Activated naive CD4-positive, alpha-beta T cell (primary cell): ENCODE data around the gene RASAL1.

Source experiments
- DNase-seq, 4 experiments: peaks; one replicate each; lab custom pipeline; 2025; lab: John Stamatoyannopoulos, UW

Gene RASAL1

DNA sequence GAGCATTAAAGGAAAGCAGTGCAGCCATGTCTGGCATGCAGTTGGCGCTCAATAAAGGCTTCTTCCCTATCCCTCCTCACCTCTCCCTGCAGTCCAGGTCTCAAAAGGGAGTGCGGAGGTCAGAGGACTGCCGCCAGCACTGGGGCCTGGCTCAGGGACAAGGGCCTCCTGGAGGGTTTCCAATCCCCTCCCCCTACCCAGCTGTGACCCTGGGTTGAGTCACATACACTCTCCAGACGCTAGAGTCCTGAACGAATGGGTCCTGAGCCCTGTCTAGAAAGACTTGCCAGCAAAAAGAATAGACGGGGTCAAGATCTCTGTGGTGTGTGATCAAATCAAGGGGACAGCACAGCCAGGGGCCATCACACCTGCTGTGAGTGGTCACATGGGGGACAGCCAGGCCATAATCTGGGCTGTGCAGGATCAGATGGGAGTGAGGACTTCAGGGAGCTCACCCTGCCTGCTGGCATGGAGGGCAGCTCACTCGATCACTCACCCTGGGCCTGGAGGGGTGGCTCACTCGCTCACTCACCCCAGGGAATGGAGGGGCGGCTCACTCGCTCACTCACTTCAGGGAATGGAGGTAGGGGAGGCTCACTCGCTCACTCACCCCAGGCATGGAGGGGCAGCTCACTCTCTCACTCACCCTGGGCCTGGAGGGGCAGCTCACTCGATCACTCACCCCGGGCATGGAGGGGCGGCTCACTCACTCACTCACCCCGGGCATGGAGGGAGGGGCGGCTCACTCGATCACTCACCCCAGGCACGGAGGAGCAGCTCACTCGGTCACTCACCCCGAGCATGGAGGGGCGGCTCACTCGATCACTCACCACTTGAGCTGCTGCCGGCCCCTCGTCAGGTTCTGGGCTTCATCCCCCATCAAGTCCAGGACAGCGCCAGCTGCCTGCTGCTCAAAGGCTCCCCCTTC lies 26.8 kb upstream of the RASAL1 start:
- DNase-seq, result no peak

GRCh38 chr12:113161415-113162016 lies 26.0 kb upstream of the RASAL1 start:
- DNase-seq, result no peak

- no peak for DNase-seq
These were observed 24.4 kb upstream of the RASAL1 start for GRCh38 chr12:113159937-113160336.

GRCh38 chr12:113158439-113159203 lies 23.1 kb upstream of the RASAL1 start:
- no peak for DNase-seq

DNA sequence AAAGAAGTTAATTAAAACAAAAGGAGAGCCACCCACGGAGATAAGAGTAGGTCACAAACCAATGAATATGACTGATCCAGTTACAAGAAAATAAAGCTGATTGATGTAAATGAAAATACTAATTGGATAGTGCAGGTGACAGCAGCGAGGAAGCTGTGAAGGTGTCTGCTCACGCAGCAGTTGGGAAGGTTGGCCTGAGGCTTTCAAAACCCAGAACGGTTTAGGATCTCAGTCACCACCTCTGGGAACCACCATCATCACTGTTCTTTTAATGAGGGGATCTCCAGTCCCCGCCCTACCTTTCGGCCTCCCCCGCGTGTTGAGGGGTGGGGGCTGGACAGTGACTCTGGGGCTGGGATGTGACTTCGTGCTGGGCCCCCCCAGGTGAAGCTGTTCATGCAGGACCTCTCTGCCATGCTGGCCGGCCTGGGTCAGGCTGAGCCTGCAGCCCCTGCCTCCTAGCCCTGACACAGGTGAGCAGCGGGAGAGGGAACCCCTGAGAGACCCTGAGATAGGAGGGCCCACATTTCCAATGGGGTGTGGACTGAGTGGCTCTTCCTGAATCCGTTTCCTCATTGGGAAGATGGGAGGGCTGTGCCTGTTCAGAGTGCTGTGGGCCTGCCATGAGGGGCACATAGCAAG lies 21.8 kb upstream of the RASAL1 start:
- no peak for DNase-seq

- DNase-seq, result no peak
These were observed 20.1 kb upstream of the RASAL1 start for GRCh38 chr12:113155646-113156045.

- no peak for DNase-seq
These were observed 19.5 kb upstream of the RASAL1 start for GRCh38 chr12:113155060-113155459.

DNA sequence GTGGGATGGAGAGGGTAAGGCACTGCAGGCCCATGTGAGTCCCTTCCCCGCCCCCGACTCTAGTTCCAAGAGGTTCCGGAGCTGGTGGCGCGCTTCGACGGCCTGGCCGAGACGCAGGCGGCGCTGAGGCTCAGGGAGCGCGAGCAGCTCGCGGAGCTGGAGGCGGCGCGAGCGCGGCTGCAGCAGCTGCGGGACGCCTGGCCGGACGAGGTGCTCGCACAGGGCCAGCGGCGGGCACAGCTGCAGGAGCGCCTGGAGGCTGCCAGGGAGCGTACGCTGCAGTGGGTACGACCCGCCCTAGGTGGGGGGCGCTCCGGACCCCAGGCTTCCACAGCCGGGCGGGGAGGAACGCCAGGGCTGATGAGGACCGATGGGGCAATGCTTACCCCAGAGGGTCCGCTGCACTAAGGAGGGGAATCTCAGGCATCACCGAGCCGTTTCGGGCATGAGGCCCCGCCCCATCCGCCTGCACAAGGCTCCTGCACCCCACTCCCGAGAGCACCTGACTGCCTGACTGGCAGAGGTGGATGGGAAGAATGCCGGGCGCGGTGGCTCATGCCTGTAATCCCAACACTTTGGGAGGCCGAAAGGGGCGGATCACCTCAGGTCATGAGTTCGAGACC lies 18.9 kb upstream of the RASAL1 start:
- DNase-seq, result no peak

GRCh38 chr12:113152835-113153814 lies 17.6 kb upstream of the RASAL1 start:
- DNase-seq, result peak in 2 of 4 experiments; percentile 36 to 61

GRCh38 chr12:113152196-113152834 lies 16.8 kb upstream of the RASAL1 start:
- DNase-seq, result no peak

GRCh38 chr12:113151655-113152054 lies 16.1 kb upstream of the RASAL1 start:
- DNase-seq, result no peak

DNA sequence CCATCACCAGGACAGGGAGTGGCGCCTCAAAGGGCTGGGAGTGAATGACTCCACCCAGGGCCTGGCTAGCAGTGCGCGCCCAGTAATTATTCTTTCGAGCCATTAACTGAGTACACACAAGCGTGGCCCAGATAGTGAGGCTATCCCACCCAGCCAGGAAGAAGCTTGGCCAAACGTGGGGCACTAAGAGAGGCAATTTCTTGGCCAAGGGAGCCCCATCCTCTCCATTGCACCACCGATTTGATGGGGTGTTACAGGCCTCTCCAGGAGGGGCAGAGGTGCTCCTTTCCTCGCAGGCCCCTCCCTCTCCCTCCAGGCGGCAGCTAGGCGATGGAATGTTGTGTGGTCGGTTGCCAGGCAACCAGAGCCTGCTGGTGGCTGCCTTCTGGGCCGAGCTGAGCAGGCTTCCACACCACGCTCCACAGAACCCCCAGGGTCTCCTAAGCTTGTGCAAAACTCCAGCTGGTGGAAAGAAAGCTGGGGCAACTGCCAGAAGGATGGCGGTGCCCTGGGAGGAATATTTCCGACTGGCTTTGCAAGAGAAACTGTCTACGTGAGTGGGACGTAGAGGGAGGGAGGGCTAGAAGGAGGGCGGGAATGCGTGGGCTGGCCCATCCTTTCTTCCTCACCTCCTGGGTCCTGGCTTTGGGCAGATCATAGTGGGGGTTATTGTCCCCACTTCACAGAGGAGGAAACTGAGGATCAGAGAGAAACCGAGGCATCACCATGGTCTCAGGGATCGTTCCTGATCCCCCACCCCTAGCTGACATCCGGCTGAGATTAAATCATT lies 14.0 kb upstream of the RASAL1 start, which contains the start of gene CFAP73:
Gene CFAP73 (plus strand): TSS at position 364 of the 790 bp plus-strand sequence. CDS start 134 bp downstream, at position 498.
- no peak for DNase-seq

DNA sequence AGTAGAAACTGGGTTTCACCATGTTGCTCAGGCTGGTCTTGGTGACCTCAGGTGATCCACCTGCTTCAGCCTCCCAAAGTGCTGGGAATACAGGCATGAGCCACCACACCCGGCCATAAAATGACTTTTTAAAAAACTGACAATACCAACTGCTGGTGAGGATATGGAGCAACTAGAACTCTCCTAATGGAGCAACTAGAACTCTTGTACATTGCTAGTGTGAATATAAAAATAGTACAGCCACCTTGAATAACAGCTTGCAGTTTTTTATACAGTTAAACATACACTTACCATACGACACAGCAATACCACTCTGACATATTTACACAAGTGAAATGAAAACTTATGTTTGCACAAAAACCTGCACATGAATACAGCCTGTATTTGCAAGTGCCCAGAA lies 11.4 kb upstream of the RASAL1 start:
- DNase-seq, result no peak

DNA sequence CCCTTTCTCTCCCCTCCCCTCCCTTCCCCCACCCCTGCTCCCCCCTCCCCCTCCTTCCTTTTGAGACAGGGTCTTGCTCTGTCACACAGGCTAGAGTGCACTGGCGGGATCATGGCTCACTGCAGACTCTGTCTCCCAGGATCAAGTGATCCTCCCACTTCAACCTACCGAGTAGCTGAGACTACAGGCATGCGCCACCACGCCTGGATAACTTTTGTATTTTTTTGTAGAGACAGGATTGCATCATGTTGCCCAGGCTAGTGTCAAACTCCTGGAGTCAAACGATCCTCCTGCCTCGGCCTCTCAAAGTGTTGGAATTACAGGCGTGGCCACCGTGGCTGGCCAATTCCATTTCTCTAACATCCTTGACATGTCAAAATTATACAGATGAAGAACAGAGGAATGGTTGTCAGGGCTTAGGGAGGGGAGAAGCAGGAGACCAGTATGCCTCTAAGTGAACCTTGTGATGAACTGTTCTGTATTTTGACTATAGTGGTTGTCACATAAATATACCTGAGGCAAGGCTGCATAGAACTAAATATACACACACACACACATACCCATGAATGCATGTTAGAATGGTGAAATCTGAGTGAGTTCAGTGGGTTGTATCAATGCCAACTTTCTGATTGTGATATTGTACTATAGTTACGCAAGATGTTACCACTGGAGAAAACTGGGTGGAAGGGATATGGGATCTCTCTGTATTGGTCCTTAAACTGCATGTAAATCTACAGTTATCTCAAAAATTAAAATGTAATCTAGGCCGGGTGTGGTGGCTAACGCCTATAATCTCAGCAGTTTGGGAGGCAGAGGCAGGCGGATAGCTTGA lies 10.4 kb upstream of the RASAL1 start:
- DNase-seq, result no peak

GRCh38 chr12:113144806-113145205 lies 9.2 kb upstream of the RASAL1 start:
- DNase-seq, result no peak

GRCh38 chr12:113143959-113144358 lies 8.4 kb upstream of the RASAL1 start:
- no peak for DNase-seq

GRCh38 chr12:113142886-113143332 lies 7.3 kb upstream of the RASAL1 start:
- DNase-seq, result no peak
